ENCODE measurements around the gene SLC2A13.

The SLC2A13 gene

GRCh38 chr12:40105515-40106201, at the start of gene SLC2A13:
Gene SLC2A13, minus strand, starts transcription at chr12:40106081. Its CDS starts 273 bp downstream, at chr12:40105808.
- peak; percentile 83 for DNase-seq

GRCh38 chr12:40154381-40154780, 48.5 kb upstream of the SLC2A13 start:
- DNase-seq: no peak

- no peak for DNase-seq
Observed at GRCh38 chr12:40153432-40153831, 47.6 kb upstream of the SLC2A13 start.

GRCh38 chr12:40152783-40153383, 47.0 kb upstream of the SLC2A13 start:
- DNase-seq: peak; percentile 56

- no peak for DNase-seq
Observed at GRCh38 chr12:40149673-40150260, 43.9 kb upstream of the SLC2A13 start.

- no peak for DNase-seq
Observed at GRCh38 chr12:40146800-40147797, 41.2 kb upstream of the SLC2A13 start.

- DNase-seq: no peak
Observed at GRCh38 chr12:40145896-40146295, 40.0 kb upstream of the SLC2A13 start.

- no peak for DNase-seq
Observed at GRCh38 chr12:40144023-40144422, 38.1 kb upstream of the SLC2A13 start.

GRCh38 chr12:40142001-40142744, 36.3 kb upstream of the SLC2A13 start:
- no peak for DNase-seq

GRCh38 chr12:40138526-40138925, 32.6 kb upstream of the SLC2A13 start:
- DNase-seq: no peak

- DNase-seq: peak; percentile 43
Observed at GRCh38 chr12:40137252-40137651, 31.4 kb upstream of the SLC2A13 start.

GRCh38 chr12:40127408-40127807, 21.5 kb upstream of the SLC2A13 start:
- no peak for DNase-seq

GRCh38 chr12:40123496-40123895, 17.6 kb upstream of the SLC2A13 start:
- DNase-seq: no peak

GRCh38 chr12:40122842-40123241, 17.0 kb upstream of the SLC2A13 start:
- DNase-seq: no peak

GRCh38 chr12:40117818-40118217, 11.9 kb upstream of the SLC2A13 start:
- no peak for DNase-seq

GRCh38 chr12:40110586-40110985, 4.7 kb upstream of the SLC2A13 start:
- DNase-seq: no peak

GRCh38 chr12:40107803-40108620, 2.1 kb upstream of the SLC2A13 start:
- DNase-seq: peak; percentile 43

GRCh38 chr12:40107098-40107802, 1.4 kb upstream of the SLC2A13 start:
- peak; percentile 88 for DNase-seq

GRCh38 chr12:40106655-40107054, 774 bp upstream of the SLC2A13 start:
- DNase-seq: peak; percentile 7

GRCh38 chr12:40106202-40106533, 287 bp upstream of the SLC2A13 start:
- DNase-seq: no peak

GRCh38 chr12:40105265-40105514, 691 bp downstream of the SLC2A13 start:
- no peak for DNase-seq
